Thyroid gland (tissue), 4 donors: ENCODE data around the gene FPR1. TPM values are rescaled to one million over a fixed set of nuclear protein-coding genes. Genes with fewer than 3 reads are reported as not detected.

Experiments used
- DNase-seq, 2 donors: peaks; one replicate each; pipeline ENCODE4 v3.0.0-alpha.2; 2019
- H3K27ac ChIP-seq, 3 donors: fragments of 200-600 bp; sonication (generic); 1 replicate in 2 of 3; 2 replicates in 1 of 3; pipeline ENCODE4 v1.5.1; 2016 to 2019; ENCODE audit warnings: mild to moderate bottlenecking in 1 of 3, moderate library complexity in 1 of 3
- H3K27me3 ChIP-seq: fragments of 200-600 bp; sonication (generic); one replicate; pipeline ENCODE4 v1.5.1; 2019
- H3K36me3 ChIP-seq, 2 donors: fragments of 200-600 bp; sonication (generic); one replicate each; pipeline ENCODE4 v1.5.1; 2016 to 2019
- H3K4me1 ChIP-seq, 2 donors: fragments of 200-600 bp; sonication (generic); one replicate each; pipeline ENCODE4 v1.5.1; 2017 to 2019
- H3K4me3 ChIP-seq, 3 donors: fragments of 200-600 bp; sonication (generic); replicated peaks in 1 of 3; 1 replicate in 2 of 3; 2 replicates in 1 of 3; pipeline ENCODE4 v1.5.1; 2016; ENCODE audit warnings: mild to moderate bottlenecking in 1 of 3
- H3K9me3 ChIP-seq: fragments of 200-600 bp; sonication (generic); one replicate; pipeline ENCODE4 v1.5.1; 2017
- POLR2A ChIP-seq, 2 donors: fragments of 450-650 bp; IDR thresholded peaks; one replicate each; pipeline ENCODE4 v1.6.1; 2017; ENCODE audit warnings: antibody characterized with exemption in 2 of 2, mild to moderate bottlenecking in 2 of 2, moderate library complexity in 1 of 2
- WGBS, 2 donors: methylation state at CpG; one replicate each; pipeline ENCODE4 v1.1.5; 2017; 5-methylcytosine and 5-hydroxymethylcytosine counted together
- intact Hi-C: fragments of 100-400 bp; cut with DNase I; formaldehyde crosslinking; loops from one replicate; pipeline ENCODE4 v1.15.1; 2023
- total RNA-seq, 4 donors: library from RNA; depleted of rRNA; stranded (reverse); fragments of >200 nt; gene quantifications; one replicate each; pipeline ENCODE4 v1.2.3, GENCODE V29; 2016
- TF ChIP-seq, protein P1 (sequence below), 6 experiments: fragments of 200-600 bp in 3 of 6; fragments of 450-650 bp in 3 of 6; sonication (generic) in 3 of 6; IDR thresholded peaks; one replicate each; pipeline ENCODE4 v1.5.1; 2016 to 2019; ENCODE audit warnings: antibody characterized with exemption in 6 of 6, mild to moderate bottlenecking in 2 of 6, inconsistent platforms in 1 of 6, moderate library complexity in 1 of 6

Gene FPR1, protein sequence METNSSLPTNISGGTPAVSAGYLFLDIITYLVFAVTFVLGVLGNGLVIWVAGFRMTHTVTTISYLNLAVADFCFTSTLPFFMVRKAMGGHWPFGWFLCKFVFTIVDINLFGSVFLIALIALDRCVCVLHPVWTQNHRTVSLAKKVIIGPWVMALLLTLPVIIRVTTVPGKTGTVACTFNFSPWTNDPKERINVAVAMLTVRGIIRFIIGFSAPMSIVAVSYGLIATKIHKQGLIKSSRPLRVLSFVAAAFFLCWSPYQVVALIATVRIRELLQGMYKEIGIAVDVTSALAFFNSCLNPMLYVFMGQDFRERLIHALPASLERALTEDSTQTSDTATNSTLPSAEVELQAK
- 1 to 10 TPM; 1.7 to 5.8 (median 3.3) TPM for total RNA-seq

DNA sequence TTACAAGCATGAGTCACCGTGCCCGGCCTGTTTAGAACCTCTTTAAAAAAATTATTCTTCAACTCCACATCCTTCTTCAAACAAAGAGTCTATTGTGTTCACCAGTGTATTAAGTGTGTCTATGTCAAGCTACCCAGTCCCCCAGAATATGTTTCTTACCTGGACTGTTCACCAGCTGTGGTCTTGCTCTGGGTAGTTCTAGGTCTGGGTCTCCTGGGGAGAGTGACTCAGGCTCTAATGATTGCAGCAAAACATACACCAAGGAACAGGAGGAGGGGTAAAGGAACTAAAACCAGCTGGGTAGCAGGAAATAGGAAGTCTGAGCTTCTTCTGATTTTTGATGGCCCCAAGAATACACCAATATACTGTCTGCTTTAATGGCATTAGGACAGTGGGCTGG lies at the start of gene FPR1:
Gene FPR1, minus strand, starts transcription at position 224 of the 400 bp plus-strand sequence. CDS start 4,884 bp downstream, outside the sequence.
- DNase-seq: no peak
- Histone ChIP-seq H3K9me3 (no peaks in the 10 kb centered on the region), H3K4me1 (no peaks in the 10 kb centered on the region), H3K27me3 (no peaks in the 10 kb centered on the region), H3K36me3 (no peaks in the 10 kb centered on the region), H3K4me3 (no peak within 1 kb of the TSS), H3K27ac (no peak within 1 kb of the TSS)
- intact Hi-C loops: no loop called here
- TF ChIP-seq, protein P1, sequence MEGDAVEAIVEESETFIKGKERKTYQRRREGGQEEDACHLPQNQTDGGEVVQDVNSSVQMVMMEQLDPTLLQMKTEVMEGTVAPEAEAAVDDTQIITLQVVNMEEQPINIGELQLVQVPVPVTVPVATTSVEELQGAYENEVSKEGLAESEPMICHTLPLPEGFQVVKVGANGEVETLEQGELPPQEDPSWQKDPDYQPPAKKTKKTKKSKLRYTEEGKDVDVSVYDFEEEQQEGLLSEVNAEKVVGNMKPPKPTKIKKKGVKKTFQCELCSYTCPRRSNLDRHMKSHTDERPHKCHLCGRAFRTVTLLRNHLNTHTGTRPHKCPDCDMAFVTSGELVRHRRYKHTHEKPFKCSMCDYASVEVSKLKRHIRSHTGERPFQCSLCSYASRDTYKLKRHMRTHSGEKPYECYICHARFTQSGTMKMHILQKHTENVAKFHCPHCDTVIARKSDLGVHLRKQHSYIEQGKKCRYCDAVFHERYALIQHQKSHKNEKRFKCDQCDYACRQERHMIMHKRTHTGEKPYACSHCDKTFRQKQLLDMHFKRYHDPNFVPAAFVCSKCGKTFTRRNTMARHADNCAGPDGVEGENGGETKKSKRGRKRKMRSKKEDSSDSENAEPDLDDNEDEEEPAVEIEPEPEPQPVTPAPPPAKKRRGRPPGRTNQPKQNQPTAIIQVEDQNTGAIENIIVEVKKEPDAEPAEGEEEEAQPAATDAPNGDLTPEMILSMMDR (IDR thresholded peaks at IDR 0.05): no peak
- TF ChIP-seq POLR2A (IDR thresholded peaks at IDR 0.05): no peak
- WGBS, 2 donors: 55 to 84% methylated on average over 2 of the region's 2 CpGs

DNA sequence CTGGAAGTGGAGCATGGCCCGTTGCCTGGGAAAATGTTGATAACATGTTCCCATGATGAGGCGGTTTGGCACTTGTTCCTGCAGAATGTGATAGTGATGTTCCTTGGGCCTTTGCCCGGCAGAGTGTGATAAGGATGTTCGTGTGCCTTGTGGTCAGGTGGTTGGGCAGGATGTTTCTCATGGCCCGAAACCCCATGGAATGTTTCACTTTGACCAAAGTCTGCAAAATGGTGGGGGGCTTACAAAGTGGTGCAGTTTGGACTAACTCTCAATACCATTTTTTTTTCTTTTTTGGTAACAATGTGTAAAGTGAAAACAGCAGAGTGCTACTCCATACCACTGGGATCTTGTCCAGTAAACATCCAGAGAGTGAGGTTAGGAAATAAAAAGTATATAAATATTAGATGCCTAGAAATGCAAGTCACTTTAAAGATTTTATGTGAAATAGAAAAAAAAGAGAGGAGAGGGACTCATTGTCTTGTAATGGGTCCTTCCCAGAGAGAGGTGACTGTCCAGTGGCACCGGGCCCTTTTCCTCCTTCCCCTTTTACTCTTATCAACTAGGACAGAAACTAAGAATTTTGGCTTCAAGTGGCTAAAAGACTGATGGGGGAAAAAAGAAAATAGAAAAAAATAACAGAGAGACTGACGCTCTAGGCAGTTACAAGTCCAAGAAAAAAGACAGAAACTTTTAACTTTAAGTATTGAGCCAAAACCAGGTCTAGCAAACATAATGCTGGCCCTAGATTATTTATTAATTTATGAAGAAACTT lies 49.0 kb upstream of the FPR1 start:
- no peaks in the 10 kb centered on the region for H3K9me3 ChIP-seq
- intact Hi-C loops: no loop called here
- no peaks in the 10 kb centered on the region for H3K36me3 ChIP-seq
- H3K27ac ChIP-seq: peak overlapping the region in 2 of 3 donors; percentile 50 to 63
- H3K27me3 ChIP-seq: no peaks in the 10 kb centered on the region
- no peak overlapping the region for H3K4me3 ChIP-seq
- DNase-seq: peak; percentile 39 to 47
- no peak for TF ChIP-seq POLR2A (IDR thresholded peaks at IDR 0.05)
- TF ChIP-seq, protein P1 (IDR thresholded peaks at IDR 0.05): no peak
- peaks cover 4% of the 10 kb centered on the region in 2 donors for H3K4me1 ChIP-seq
- 75 to 80% methylated on average over 7 of the region's 7 CpGs for WGBS, 2 donors

DNA sequence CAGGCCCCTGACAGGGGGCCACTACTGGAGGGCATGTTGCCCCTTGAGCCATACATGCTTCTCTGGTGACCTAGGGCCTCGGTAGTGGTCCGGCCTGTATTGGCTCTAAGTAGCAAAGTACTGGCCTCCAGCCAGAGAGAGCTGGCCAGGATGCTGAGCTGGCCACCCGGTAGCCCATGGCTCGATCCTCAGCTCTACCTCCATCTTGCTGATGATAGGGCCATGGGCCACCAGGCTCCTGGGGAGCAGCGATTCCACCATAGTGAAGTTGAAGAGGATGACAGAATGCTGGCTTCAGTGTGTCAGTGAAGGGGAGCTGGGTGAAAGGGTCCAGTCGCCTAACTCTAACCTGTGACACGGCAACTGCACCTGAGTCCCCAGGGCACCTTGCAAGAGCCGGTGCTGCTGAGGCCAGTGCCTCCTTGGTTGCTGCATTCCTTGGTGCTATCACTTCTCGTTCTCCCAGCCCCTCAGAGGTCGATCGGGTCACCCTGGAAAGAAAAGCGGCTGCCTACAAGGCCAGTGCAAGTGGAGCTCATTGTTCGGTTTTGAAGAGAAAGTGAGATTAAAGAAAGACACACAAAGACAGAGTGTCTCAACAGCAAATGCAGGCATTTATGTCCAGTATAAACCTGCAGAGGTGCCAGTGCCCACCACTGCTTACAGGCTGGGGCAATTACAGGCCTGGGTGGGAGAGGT lies 48.2 kb upstream of the FPR1 start:
- Histone ChIP-seq H3K9me3 (no peaks in the 10 kb centered on the region), H3K4me3 (no peak overlapping the region), H3K27me3 (no peaks in the 10 kb centered on the region), H3K4me1 (peaks cover 4% of the 10 kb centered on the region in 2 donors), H3K36me3 (no peaks in the 10 kb centered on the region), H3K27ac (peak overlapping the region; percentile 17 to 63 (median 50))
- intact Hi-C loops: no loop called here
- no peak for DNase-seq
- no peak for TF ChIP-seq POLR2A (IDR thresholded peaks at IDR 0.05)
- TF ChIP-seq, protein P1 (IDR thresholded peaks at IDR 0.05): no peak
- WGBS, 2 donors: 78 to 86% methylated on average over 11 to 13 of the region's 13 CpGs

DNA sequence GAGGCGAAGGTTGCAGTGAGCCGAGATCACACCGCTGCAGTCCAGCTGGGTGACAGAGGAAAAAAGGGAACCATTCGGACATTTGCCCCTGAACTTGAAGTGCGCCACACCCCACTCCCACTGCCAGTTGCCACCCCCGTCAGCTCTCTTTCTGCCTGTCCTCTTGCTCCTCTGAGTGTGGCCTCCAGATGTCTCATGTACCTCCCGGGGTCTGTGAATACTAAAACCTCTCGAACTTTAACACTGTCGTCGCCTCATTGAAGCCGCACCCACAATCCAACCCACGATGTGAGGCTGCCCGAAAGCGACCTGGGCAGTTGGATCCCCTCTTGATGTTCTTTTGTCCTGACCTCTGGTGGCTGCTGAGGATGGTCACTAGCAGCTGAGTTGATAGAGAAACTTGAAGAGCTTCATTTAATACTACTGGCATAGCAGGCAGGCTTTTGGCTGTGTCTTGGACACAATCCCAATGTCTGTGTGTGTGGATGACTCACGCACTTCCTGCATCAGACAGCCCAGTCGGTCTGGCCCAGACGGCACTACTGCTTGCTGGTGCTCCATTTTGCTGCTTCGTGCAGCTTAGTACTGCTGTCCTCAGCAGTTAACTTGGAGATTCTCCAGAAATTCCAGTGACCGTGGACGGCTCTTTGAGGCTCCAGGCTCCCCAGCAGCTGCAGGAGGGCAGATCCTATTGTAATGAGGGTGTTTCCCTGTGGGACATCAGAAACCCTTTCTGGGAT lies 47.5 kb upstream of the FPR1 start:
- no peaks in the 10 kb centered on the region for H3K9me3 ChIP-seq
- intact Hi-C loops: no loop called here
- WGBS, 2 donors: 58 to 62% methylated on average over 19 to 20 of the region's 20 CpGs
- H3K27me3 ChIP-seq: no peaks in the 10 kb centered on the region
- H3K4me1 ChIP-seq: peaks cover 4% of the 10 kb centered on the region in 2 donors
- peak overlapping the region; percentile 11 to 63 (median 50) for H3K27ac ChIP-seq
- H3K4me3 ChIP-seq: no peak overlapping the region
- TF ChIP-seq, protein P1 (IDR thresholded peaks at IDR 0.05): no peak
- no peak for TF ChIP-seq POLR2A (IDR thresholded peaks at IDR 0.05)
- no peaks in the 10 kb centered on the region for H3K36me3 ChIP-seq
- peak; percentile 41 to 56 for DNase-seq
